ENCODE results near the gene CD300A.
"Not testable (repeated sequence)": the region's sequence is repeated elsewhere in the genome, so short reads cannot be mapped to it uniquely, and the experiment has no call there.

Gene CD300A

DNA sequence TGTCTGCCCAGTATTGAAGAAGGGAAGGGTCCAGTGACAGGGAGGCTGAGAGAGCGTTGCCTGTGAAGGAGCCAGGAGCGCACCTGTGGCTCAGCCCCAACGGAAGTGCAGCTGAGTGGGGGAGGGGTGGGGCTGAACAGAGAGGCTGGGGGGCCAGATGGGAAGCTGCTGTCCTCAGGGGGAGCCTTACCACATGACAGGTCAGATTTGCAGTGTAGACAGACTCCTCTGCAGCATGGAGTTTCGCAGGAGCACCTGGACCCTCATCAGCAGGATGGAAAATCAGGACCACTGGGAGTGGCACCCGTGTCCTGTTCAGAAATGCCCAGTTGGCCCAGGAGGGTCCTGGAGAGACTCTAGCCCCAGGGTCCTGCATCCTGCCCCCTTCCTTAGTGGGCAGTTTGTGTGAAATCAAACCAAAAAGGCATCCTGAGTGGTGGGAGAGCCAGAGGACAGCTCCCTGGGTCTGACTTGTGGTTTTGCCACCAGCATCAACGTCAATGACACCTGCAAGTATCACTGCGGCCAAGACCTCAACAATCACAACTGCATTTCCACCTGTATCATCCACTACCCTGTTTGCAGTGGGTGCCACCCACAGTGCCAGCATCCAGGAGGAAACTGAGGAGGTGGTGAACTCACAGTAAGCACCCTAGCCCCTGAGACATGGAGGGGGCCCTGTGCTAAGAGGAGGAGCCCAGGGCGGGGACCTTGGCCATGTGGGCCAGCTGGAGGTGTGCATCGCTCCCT, 7.8 kb downstream of the CD300A start:
- no peak for DNase-seq (ENCODE audit: insufficient read length, low spot score)
- FAIRE-seq, result no peak
- TF ChIP-seq TAF1 (IDR thresholded peaks at IDR 0.05; ENCODE audit: low read depth, low read length) (no peak), PAX5 (IDR thresholded peaks at IDR 0.05; ENCODE audit: insufficient read depth, low read length, severe bottlenecking) (no peak), POU2F2 (IDR thresholded peaks at IDR 0.05; ENCODE audit: low read depth, low read length) (no peak), SPI1 (IDR thresholded peaks at IDR 0.05; ENCODE audit: low read depth, low read length) (no peak), POLR2A (IDR thresholded peaks at IDR 0.05; ENCODE audit: low read depth, low read length) (no peak), POLR2AphosphoS5 (IDR thresholded peaks at IDR 0.05; ENCODE audit: low read depth, low read length) (no peak)

DNA sequence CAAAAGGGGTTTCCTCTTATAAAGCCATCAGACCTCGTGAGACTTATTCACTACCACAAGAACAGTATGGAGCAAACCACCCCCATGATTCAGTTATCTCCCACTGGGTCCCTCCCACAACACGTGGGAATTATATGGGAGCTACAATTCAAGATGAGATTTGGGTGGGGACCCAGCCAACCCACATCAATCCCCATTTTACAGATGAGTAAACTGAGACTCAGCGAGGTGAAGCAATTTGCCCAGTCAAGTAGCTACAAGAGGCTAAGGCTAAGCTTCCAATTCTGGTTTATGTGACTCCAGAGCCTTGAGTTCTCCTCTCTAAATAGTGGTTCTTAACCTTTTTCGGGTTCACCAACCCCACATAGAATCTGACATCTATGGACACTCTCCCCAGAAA, 8.8 kb downstream of the CD300A start:
- no peak for DNase-seq (ENCODE audit: insufficient read length, low spot score)
- FAIRE-seq, result no peak
- no peak for TF ChIP-seq SPI1 (IDR thresholded peaks at IDR 0.05; ENCODE audit: low read depth, low read length)
- TF ChIP-seq POU2F2 (IDR thresholded peaks at IDR 0.05; ENCODE audit: low read depth, low read length), result no peak
- TF ChIP-seq POLR2A (IDR thresholded peaks at IDR 0.05; ENCODE audit: low read depth, low read length), result no peak
- TF ChIP-seq TAF1 (IDR thresholded peaks at IDR 0.05; ENCODE audit: low read depth, low read length), result no peak
- no peak for TF ChIP-seq POLR2AphosphoS5 (IDR thresholded peaks at IDR 0.05; ENCODE audit: low read depth, low read length)
- TF ChIP-seq PAX5 (IDR thresholded peaks at IDR 0.05; ENCODE audit: insufficient read depth, low read length, severe bottlenecking), result no peak

- no peak for FAIRE-seq
- TF ChIP-seq POLR2A (IDR thresholded peaks at IDR 0.05; ENCODE audit: low read depth, low read length) (no peak), POLR2AphosphoS5 (IDR thresholded peaks at IDR 0.05; ENCODE audit: low read depth, low read length) (no peak), TAF1 (IDR thresholded peaks at IDR 0.05; ENCODE audit: low read depth, low read length) (no peak), POU2F2 (IDR thresholded peaks at IDR 0.05; ENCODE audit: low read depth, low read length) (no peak), PAX5 (IDR thresholded peaks at IDR 0.05; ENCODE audit: insufficient read depth, low read length, severe bottlenecking) (no peak), SPI1 (IDR thresholded peaks at IDR 0.05; ENCODE audit: low read depth, low read length) (no peak)
- no peak for DNase-seq (ENCODE audit: insufficient read length, low spot score)
These were observed 11.0 kb downstream of the CD300A start for GRCh38 chr17:74477411-74477810.

DNA sequence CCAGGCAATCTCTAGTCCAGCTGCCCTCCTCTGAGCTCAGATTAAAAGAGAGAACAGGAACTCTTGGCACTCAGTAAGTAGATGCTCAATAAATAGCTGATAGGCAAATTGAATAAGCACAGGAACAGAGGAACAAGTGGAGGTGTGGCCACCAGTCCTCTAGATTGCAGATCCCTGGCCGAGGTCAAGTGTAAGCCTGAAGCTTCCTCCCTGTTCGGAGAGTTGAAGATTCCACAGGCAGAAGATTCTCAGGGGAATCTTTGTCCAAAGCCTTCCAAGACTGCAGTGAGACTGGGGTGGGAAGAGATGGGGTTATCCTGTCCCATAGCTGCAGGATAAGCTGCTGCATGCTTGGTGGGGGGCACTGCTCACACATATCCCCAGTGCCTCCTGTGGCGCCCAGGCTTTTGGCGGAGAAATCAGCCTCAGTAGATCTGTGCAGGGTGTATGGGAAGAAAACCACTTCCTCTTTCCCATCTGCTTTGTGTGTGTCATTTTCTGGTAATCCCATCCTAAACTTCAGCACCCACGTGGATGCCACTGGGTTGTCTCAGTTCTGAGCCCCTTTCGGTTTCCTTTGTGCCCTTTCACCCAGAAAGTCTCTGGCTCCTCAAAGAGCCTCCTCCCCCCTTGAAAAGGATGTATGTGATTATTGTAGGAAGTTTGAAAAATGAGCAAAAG, 12.1 kb downstream of the CD300A start:
- FAIRE-seq, result peak; percentile 55
- no peak for TF ChIP-seq POU2F2 (IDR thresholded peaks at IDR 0.05; ENCODE audit: low read depth, low read length)
- TF ChIP-seq SPI1 (IDR thresholded peaks at IDR 0.05; ENCODE audit: low read depth, low read length), result peak; percentile 92

DNA sequence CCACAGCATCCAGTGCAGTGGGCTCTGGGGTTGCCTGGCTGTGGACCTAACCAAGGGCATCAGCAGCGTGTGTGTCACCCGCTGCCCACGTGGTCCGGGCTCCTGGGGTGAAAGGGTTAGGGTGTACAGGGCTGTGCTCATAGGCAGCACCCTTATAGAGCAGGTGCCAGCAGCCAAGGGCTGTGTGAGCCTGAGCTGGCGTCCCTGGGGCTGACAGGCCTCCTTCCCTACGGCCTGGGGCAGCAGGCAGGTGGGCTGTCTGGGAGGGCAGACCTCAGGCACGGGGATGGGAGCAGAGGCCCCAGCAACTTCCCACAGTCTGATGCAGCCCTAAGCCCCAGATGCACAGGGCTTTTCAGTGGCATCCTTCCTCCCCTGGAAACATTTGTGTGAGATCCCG, 13.9 kb downstream of the CD300A start:
- FAIRE-seq (no peak), DNase-seq (ENCODE audit: insufficient read length, low spot score) (no peak)
- TF ChIP-seq POLR2A (IDR thresholded peaks at IDR 0.05; ENCODE audit: low read depth, low read length), result no peak

More for the DNA sequence above, 12.1 kb downstream of the CD300A start:
- DNase-seq (ENCODE audit: insufficient read length, low spot score), result no peak

- FAIRE-seq, result no peak
- TF ChIP-seq PAX5 (IDR thresholded peaks at IDR 0.05; ENCODE audit: insufficient read depth, low read length, severe bottlenecking), result no peak
- no peak for TF ChIP-seq POLR2A (IDR thresholded peaks at IDR 0.05; ENCODE audit: low read depth, low read length)
- no peak for TF ChIP-seq POU2F2 (IDR thresholded peaks at IDR 0.05; ENCODE audit: low read depth, low read length)
- TF ChIP-seq SPI1 (IDR thresholded peaks at IDR 0.05; ENCODE audit: low read depth, low read length), result no peak
- no peak for TF ChIP-seq TAF1 (IDR thresholded peaks at IDR 0.05; ENCODE audit: low read depth, low read length)
- TF ChIP-seq POLR2AphosphoS5 (IDR thresholded peaks at IDR 0.05; ENCODE audit: low read depth, low read length), result no peak
These were observed 15.2 kb downstream of the CD300A start for GRCh38 chr17:74481621-74482020.

GRCh38 chr17:74484066-74484465, 17.6 kb downstream of the CD300A start:
- no peak for FAIRE-seq
- TF ChIP-seq POLR2A (IDR thresholded peaks at IDR 0.05; ENCODE audit: low read depth, low read length) (no peak), POLR2AphosphoS5 (IDR thresholded peaks at IDR 0.05; ENCODE audit: low read depth, low read length) (no peak), POU2F2 (IDR thresholded peaks at IDR 0.05; ENCODE audit: low read depth, low read length) (no peak), TAF1 (IDR thresholded peaks at IDR 0.05; ENCODE audit: low read depth, low read length) (no peak), PAX5 (IDR thresholded peaks at IDR 0.05; ENCODE audit: insufficient read depth, low read length, severe bottlenecking) (no peak), SPI1 (IDR thresholded peaks at IDR 0.05; ENCODE audit: low read depth, low read length) (no peak)
- DNase-seq (ENCODE audit: insufficient read length, low spot score), result no peak

More at GRCh38 chr17:74481621-74482020, 15.2 kb downstream of the CD300A start:
- DNase-seq (ENCODE audit: insufficient read length, low spot score), result no peak

GRCh38 chr17:74485022-74485743, 18.7 kb downstream of the CD300A start:
- FAIRE-seq, result no peak
- no peak for DNase-seq (ENCODE audit: insufficient read length, low spot score)
- TF ChIP-seq SPI1 (IDR thresholded peaks at IDR 0.05; ENCODE audit: low read depth, low read length) (no peak), POU2F2 (IDR thresholded peaks at IDR 0.05; ENCODE audit: low read depth, low read length) (no peak), POLR2A (IDR thresholded peaks at IDR 0.05; ENCODE audit: low read depth, low read length) (no peak), PAX5 (IDR thresholded peaks at IDR 0.05; ENCODE audit: insufficient read depth, low read length, severe bottlenecking) (no peak), POLR2AphosphoS5 (IDR thresholded peaks at IDR 0.05; ENCODE audit: low read depth, low read length) (no peak), TAF1 (IDR thresholded peaks at IDR 0.05; ENCODE audit: low read depth, low read length) (no peak)

DNA sequence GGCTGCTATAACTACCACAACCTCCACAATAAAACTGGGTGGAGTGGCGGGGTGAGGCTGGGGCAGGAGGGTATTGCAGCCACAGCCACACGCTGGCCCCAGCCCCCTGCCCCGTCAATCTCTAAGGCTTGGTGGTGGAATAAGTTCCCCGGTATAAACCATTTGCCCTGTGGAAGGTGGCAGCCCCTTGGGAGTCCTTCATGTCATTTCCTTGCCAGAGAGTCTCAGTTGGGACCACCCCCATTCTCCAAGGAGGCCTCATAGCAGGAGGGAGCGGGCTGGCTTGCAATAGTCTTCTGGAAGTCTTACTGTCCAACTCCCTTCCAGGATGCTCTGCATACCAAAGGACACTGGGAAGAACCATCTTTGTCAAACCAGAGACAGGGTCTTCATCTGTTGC, 19.4 kb downstream of the CD300A start:
- DNase-seq (ENCODE audit: insufficient read length, low spot score) (no peak), FAIRE-seq (no peak)
- TF ChIP-seq POLR2A (IDR thresholded peaks at IDR 0.05; ENCODE audit: low read depth, low read length), result no peak
- no peak for TF ChIP-seq TAF1 (IDR thresholded peaks at IDR 0.05; ENCODE audit: low read depth, low read length)
- TF ChIP-seq SPI1 (IDR thresholded peaks at IDR 0.05; ENCODE audit: low read depth, low read length), result no peak
- TF ChIP-seq POLR2AphosphoS5 (IDR thresholded peaks at IDR 0.05; ENCODE audit: low read depth, low read length), result no peak
- TF ChIP-seq PAX5 (IDR thresholded peaks at IDR 0.05; ENCODE audit: insufficient read depth, low read length, severe bottlenecking), result no peak
- TF ChIP-seq POU2F2 (IDR thresholded peaks at IDR 0.05; ENCODE audit: low read depth, low read length), result no peak

DNA sequence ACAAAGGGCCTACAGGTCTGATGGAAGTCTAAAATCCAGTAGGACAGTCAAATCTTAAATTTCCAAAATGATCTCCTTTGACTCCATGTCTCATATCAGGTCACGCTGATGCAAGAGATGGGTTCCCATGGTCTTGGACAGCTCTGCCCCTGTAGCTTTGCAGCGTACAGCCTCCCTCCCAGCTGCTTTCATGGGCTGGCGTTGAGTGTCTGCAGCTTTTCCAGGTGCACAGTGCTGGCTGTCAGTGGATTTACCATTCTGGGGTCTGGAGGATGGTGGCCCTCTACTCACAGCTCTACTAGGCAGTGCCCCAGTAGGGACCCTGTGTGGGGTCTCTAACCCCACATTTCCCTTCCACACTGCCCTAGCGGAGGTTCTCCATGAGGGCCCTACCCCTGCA, 21.8 kb downstream of the CD300A start:
- FAIRE-seq; DNase-seq (ENCODE audit: insufficient read length, low spot score): not testable (repeated sequence)
